ENCODE data around the gene KLHL17.

The KLHL17 gene

DNA sequence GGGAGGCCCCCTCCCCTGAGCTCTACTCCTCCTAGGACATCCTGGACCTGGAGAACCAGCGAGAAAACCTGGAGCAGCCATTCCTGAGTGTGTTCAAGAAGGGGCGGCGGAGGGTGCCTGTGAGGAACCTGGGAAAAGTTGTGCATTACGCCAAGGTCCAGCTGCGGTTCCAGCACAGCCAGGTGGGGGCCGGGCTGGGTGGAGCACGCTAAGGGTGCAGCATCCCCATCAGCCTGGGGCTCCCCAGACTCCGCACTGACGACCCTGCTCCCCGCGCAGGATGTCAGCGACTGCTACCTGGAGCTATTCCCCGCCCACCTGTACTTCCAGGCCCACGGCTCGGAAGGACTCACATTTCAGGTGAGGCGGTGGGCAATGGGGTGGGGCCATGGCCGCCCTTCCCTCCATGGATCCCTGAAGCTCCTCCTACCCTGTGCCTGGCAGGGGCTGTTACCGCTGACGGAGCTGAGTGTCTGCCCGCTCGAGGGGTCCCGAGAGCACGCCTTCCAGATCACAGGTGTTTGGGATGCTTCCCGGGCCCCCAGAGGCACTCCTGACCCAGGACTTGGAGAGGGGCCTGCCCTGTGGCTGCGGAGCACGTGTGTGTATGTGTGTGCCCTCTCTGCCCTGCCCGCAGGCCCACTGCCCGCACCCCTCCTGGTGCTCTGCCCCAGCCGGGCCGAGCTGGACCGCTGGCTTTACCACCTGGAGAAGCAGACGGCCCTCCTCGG, 10.0 kb downstream of the KLHL17 start:
- peaks cover 0 to 21% (median 17%) of the 10 kb centered on the region in 4 experiments for H3K4me1 ChIP-seq (ENCODE audit: control extremely low read depth in 1 of 4, control insufficient read depth in 4 of 4, insufficient read depth in 4 of 4, low read length in 3 of 4)

DNA sequence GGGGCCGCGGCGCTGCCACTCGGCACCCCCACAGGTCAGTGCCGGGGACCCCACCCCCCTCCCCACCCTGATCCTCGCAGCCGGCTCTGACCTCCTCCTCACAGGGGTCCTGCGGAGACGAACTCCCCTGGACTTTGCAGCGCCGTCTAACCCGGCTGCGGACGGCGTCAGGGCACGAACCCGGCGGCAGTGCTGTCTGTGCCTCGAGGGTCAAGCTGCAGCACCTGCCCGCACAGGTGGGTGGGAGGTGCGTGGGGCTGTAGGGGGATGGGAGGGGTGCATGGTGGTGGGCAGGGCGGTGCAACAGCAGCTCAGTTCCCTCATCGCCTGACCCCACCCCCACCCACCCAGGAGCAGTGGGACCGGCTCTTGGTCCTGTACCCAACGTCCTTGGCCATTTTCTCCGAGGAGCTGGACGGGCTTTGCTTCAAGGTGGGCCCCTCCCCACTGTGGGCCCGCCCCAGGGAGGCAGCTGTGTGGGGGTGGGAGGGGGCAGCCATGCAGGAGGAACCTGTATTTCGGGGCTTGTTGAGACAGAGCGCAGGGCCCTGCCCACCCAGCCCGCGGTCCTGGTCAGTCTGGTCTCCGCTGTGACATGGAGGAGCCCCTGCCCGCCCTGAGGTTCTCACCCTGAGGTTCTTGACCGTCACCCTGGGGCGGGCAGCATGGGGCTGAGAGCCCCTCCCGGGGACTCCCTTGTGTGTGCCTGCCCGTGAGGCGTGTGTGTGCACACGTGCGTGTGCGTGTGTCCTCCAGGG, 10.8 kb downstream of the KLHL17 start:
- DNase-seq = no peak
- no peaks in the 10 kb centered on the region for H3K36me3 ChIP-seq (ENCODE audit: control insufficient read depth in 4 of 4, insufficient read depth in 4 of 4, low read length in 3 of 4)
- POLR2A ChIA-PET = no interaction called here

More for the DNA sequence above, 10.0 kb downstream of the KLHL17 start:
- ChIA-PET POLR2A (no interaction called here), CTCF (interaction anchor here (0.5 kb wide), 1 partner anchor 23 kb away, joined by 3 read pairs; no protein-coding TSS in a partner anchor)
- H3K9me3 ChIP-seq (ENCODE audit: control extremely low read depth in 1 of 5, control insufficient read depth in 4 of 5, insufficient read depth in 2 of 5, low read depth in 1 of 5, low read length in 4 of 5) = peaks cover 0 to 2% (median 0%) of the 10 kb centered on the region in 5 experiments
- no peaks in the 10 kb centered on the region for H3K36me3 ChIP-seq (ENCODE audit: control insufficient read depth in 4 of 4, insufficient read depth in 4 of 4, low read length in 3 of 4)
- H3K4me3 ChIP-seq (ENCODE audit: control insufficient read depth in 1 of 7, extremely low read depth in 1 of 7, insufficient read depth in 4 of 7, low read depth in 2 of 7, low read length in 6 of 7) = no peak overlapping the region
- DNase-seq = no peak
- H3K27ac ChIP-seq (ENCODE audit: insufficient read depth in 1 of 2, low read depth in 1 of 2, low read length in 2 of 2, poor library complexity in 1 of 2, severe bottlenecking in 2 of 2) = no peak overlapping the region
- H3K27me3 ChIP-seq (replicated peaks in 2 of 5; ENCODE audit: control insufficient read depth in 4 of 5, insufficient read depth in 5 of 5, low read length in 4 of 5) = peaks cover 0 to 91% (median 19%) of the 10 kb centered on the region in 5 experiments
- 31% methylated on average over 26 of the region's 33 CpGs for WGBS (ENCODE audit: insufficient coverage)

DNA sequence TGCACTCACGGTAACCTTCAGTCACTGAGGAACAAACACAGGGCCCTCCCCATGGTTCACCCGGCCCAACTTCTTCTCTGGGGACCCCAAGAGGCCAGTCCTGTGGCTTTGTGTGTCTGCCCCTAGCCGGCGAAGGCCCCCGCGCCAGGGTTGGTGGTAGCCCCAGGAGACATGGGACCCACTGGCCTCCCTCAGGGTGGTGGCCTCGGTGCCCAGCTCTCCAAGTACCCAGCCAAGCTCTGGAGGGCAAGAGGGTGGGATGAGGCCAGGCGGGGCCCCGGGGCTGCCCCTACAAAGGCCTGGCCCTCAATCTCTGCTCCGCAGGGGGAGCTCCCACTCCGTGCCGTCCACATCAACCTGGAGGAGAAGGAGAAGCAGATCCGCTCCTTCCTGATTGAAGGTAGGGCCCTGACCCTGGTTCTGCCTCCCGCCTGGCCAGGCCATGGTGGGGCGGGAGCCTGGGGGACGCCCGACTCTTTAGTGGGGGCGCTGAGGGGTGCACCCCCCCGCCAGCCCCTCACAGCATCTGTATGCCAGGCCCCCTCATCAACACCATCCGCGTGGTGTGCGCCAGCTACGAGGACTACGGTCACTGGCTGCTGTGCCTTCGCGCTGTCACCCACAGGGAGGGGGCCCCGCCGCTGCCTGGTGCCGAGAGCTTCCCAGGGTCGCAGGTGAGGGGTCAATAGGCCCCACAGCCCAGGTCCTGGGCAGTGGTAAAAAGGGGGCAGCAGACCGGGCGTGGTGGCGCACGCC, 11.5 kb downstream of the KLHL17 start:
- peaks cover 0 to 82% (median 15%) of the 10 kb centered on the region in 5 experiments for H3K27me3 ChIP-seq (replicated peaks in 2 of 5; ENCODE audit: control insufficient read depth in 4 of 5, insufficient read depth in 5 of 5, low read length in 4 of 5)
- H3K4me3 ChIP-seq (ENCODE audit: control insufficient read depth in 1 of 7, extremely low read depth in 1 of 7, insufficient read depth in 4 of 7, low read depth in 2 of 7, low read length in 6 of 7) = no peak overlapping the region
- ChIA-PET CTCF (no interaction called here), POLR2A (no interaction called here)
- peaks cover 0 to 2% (median 0%) of the 10 kb centered on the region in 5 experiments for H3K9me3 ChIP-seq (ENCODE audit: control extremely low read depth in 1 of 5, control insufficient read depth in 4 of 5, insufficient read depth in 2 of 5, low read depth in 1 of 5, low read length in 4 of 5)
- 92% methylated on average over 23 of the region's 34 CpGs for WGBS (ENCODE audit: insufficient coverage)
- peaks cover 0 to 14% (median 12%) of the 10 kb centered on the region in 4 experiments for H3K4me1 ChIP-seq (ENCODE audit: control extremely low read depth in 1 of 4, control insufficient read depth in 4 of 4, insufficient read depth in 4 of 4, low read length in 3 of 4)
- no peak for DNase-seq
- H3K27ac ChIP-seq (ENCODE audit: insufficient read depth in 1 of 2, low read depth in 1 of 2, low read length in 2 of 2, poor library complexity in 1 of 2, severe bottlenecking in 2 of 2) = no peak overlapping the region
- no peaks in the 10 kb centered on the region for H3K36me3 ChIP-seq (ENCODE audit: control insufficient read depth in 4 of 4, insufficient read depth in 4 of 4, low read length in 3 of 4)

More for the DNA sequence above, 10.8 kb downstream of the KLHL17 start:
- 51% methylated on average over 30 of the region's 42 CpGs for WGBS (ENCODE audit: insufficient coverage)
- Histone ChIP-seq H3K4me3 (ENCODE audit: control insufficient read depth in 1 of 7, extremely low read depth in 1 of 7, insufficient read depth in 4 of 7, low read depth in 2 of 7, low read length in 6 of 7) (no peak overlapping the region), H3K27me3 (replicated peaks in 2 of 5; ENCODE audit: control insufficient read depth in 4 of 5, insufficient read depth in 5 of 5, low read length in 4 of 5) (peaks cover 0 to 89% (median 17%) of the 10 kb centered on the region in 5 experiments), H3K27ac (ENCODE audit: insufficient read depth in 1 of 2, low read depth in 1 of 2, low read length in 2 of 2, poor library complexity in 1 of 2, severe bottlenecking in 2 of 2) (no peak overlapping the region), H3K9me3 (ENCODE audit: control extremely low read depth in 1 of 5, control insufficient read depth in 4 of 5, insufficient read depth in 2 of 5, low read depth in 1 of 5, low read length in 4 of 5) (peaks cover 0 to 2% (median 0%) of the 10 kb centered on the region in 5 experiments), H3K4me1 (ENCODE audit: control extremely low read depth in 1 of 4, control insufficient read depth in 4 of 4, insufficient read depth in 4 of 4, low read length in 3 of 4) (peaks cover 0 to 18% (median 16%) of the 10 kb centered on the region in 4 experiments)
- CTCF ChIA-PET = no interaction called here

DNA sequence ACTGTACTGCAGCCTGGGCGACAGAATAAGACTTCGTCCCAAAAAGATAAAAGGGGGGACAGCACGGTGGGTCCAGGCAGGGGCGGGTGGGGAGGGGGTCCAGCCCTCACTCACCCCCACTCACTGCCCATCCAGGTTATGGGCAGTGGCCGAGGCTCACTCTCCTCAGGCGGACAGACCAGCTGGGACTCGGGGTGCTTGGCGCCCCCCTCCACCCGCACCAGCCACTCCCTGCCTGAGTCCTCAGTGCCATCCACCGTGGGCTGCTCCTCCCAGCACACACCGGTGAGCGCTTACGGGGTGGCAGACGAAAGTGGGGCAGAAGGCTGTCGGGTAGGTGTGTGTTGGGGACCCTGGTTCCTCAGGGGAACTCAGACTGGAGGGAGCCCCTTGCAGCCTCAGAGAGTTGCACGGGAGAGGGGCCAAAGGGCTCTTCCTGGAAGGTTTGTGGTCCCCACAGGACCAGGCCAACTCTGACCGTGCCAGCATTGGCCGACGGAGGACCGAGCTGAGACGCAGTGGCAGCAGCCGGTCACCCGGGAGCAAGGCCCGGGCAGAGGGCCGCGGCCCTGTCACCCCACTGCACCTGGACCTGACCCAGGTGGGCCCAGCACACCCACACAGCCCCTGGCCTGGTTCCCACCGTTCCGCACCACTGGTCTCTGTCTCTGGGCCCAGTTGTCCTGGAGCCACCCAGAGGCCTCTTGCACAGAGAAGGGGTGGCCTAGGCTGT, 12.5 kb downstream of the KLHL17 start:
- CTCF ChIA-PET = interaction anchor here (1.2 kb wide), 1 partner anchor 11 kb away, joined by 4 read pairs; no protein-coding TSS in a partner anchor
- Histone ChIP-seq H3K4me1 (ENCODE audit: control extremely low read depth in 1 of 4, control insufficient read depth in 4 of 4, insufficient read depth in 4 of 4, low read length in 3 of 4) (peaks cover 0 to 8% (median 7%) of the 10 kb centered on the region in 4 experiments), H3K27ac (ENCODE audit: insufficient read depth in 1 of 2, low read depth in 1 of 2, low read length in 2 of 2, poor library complexity in 1 of 2, severe bottlenecking in 2 of 2) (no peak overlapping the region), H3K9me3 (ENCODE audit: control extremely low read depth in 1 of 5, control insufficient read depth in 4 of 5, insufficient read depth in 2 of 5, low read depth in 1 of 5, low read length in 4 of 5) (peaks cover 0 to 2% (median 0%) of the 10 kb centered on the region in 5 experiments), H3K4me3 (ENCODE audit: control insufficient read depth in 1 of 7, extremely low read depth in 1 of 7, insufficient read depth in 4 of 7, low read depth in 2 of 7, low read length in 6 of 7) (no peak overlapping the region), H3K36me3 (ENCODE audit: control insufficient read depth in 4 of 4, insufficient read depth in 4 of 4, low read length in 3 of 4) (no peaks in the 10 kb centered on the region), H3K27me3 (replicated peaks in 2 of 5; ENCODE audit: control insufficient read depth in 4 of 5, insufficient read depth in 5 of 5, low read length in 4 of 5) (peaks cover 0 to 72% (median 12%) of the 10 kb centered on the region in 5 experiments)
- DNase-seq = no peak
- POLR2A ChIA-PET = no interaction called here
- WGBS (ENCODE audit: insufficient coverage) = 93% methylated on average over 18 of the region's 28 CpGs

DNA sequence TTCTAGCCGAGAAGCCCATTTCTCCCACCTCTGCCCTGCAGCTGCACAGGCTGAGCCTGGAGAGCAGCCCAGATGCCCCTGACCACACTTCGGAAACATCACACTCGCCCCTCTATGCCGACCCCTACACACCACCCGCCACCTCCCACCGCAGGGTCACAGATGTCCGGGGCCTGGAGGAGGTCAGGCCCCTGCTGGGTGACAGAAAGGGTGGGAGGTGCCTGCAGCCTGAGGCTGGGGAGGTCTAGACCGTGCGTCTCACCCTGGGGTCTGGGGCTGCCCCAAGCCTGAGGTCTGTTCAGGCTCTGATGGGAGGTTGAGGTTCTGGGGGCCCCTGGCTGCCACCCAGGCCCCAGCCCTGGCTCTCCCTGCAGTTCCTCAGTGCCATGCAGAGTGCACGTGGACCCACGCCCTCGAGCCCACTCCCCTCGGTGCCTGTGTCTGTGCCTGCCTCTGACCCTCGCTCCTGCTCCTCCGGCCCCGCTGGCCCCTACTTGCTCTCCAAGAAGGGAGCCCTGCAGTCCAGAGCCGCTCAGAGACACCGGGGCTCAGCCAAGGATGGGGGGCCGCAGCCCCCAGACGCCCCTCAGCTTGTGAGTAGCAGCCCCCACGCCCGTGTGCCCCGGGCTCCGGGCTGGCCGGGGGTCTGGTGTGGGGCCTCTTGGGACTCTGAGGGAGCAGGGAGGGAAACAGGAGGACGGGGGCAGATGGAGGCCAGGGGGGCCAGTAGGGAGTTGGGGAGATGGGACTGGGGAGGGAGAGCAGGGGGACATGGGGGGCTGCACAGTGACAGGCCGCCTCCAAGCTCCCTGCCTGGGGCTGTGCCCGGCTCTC, 13.3 kb downstream of the KLHL17 start:
- no peak for DNase-seq
- H3K27me3 ChIP-seq (replicated peaks in 2 of 5; ENCODE audit: control insufficient read depth in 4 of 5, insufficient read depth in 5 of 5, low read length in 4 of 5) = peaks cover 0 to 64% (median 8%) of the 10 kb centered on the region in 5 experiments
- 90% methylated on average over 26 of the region's 28 CpGs for WGBS (ENCODE audit: insufficient coverage)
- H3K27ac ChIP-seq (ENCODE audit: insufficient read depth in 1 of 2, low read depth in 1 of 2, low read length in 2 of 2, poor library complexity in 1 of 2, severe bottlenecking in 2 of 2) = no peak overlapping the region
- H3K4me3 ChIP-seq (ENCODE audit: control insufficient read depth in 1 of 7, extremely low read depth in 1 of 7, insufficient read depth in 4 of 7, low read depth in 2 of 7, low read length in 6 of 7) = no peak overlapping the region
- ChIA-PET POLR2A (no interaction called here), CTCF (interaction anchor here (1.0 to 3.1 kb wide), 3 partner anchors 10 to 35 kb away, joined by 3 to 12 read pairs (median 4); no protein-coding TSS in a partner anchor)
- H3K4me1 ChIP-seq (ENCODE audit: control extremely low read depth in 1 of 4, control insufficient read depth in 4 of 4, insufficient read depth in 4 of 4, low read length in 3 of 4) = peaks cover 0 to 8% (median 7%) of the 10 kb centered on the region in 4 experiments
- H3K36me3 ChIP-seq (ENCODE audit: control insufficient read depth in 4 of 4, insufficient read depth in 4 of 4, low read length in 3 of 4) = no peaks in the 10 kb centered on the region
- H3K9me3 ChIP-seq (ENCODE audit: control extremely low read depth in 1 of 5, control insufficient read depth in 4 of 5, insufficient read depth in 2 of 5, low read depth in 1 of 5, low read length in 4 of 5) = peaks cover 0 to 2% (median 0%) of the 10 kb centered on the region in 5 experiments

DNA sequence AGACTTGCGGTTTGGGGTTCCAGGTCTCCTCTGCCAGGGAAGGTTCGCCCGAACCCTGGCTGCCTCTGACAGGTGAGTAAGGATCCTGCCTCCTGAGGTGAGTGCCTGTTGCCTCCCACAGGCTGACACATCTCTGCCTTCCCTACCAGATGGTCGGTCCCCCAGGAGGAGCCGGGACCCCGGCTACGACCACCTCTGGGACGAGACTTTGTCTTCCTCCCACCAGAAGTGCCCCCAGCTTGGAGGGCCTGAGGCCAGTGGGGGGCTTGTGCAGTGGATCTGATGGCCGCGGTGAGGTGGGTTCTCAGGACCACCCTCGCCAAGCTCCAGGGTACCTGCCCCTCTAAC, 13.9 kb downstream of the KLHL17 start:
- no peak overlapping the region for H3K27ac ChIP-seq (ENCODE audit: insufficient read depth in 1 of 2, low read depth in 1 of 2, low read length in 2 of 2, poor library complexity in 1 of 2, severe bottlenecking in 2 of 2)
- ChIA-PET POLR2A (no interaction called here), CTCF (interaction anchor here (1.0 to 3.1 kb wide), 3 partner anchors 10 to 36 kb away, joined by 3 to 12 read pairs (median 4); no protein-coding TSS in a partner anchor)
- no peaks in the 10 kb centered on the region for H3K36me3 ChIP-seq (ENCODE audit: control insufficient read depth in 4 of 4, insufficient read depth in 4 of 4, low read length in 3 of 4)
- H3K9me3 ChIP-seq (ENCODE audit: control extremely low read depth in 1 of 5, control insufficient read depth in 4 of 5, insufficient read depth in 2 of 5, low read depth in 1 of 5, low read length in 4 of 5) = peaks cover 0 to 2% (median 0%) of the 10 kb centered on the region in 5 experiments
- 94% methylated on average over 10 of the region's 11 CpGs for WGBS (ENCODE audit: insufficient coverage)
- H3K4me3 ChIP-seq (ENCODE audit: control insufficient read depth in 1 of 7, extremely low read depth in 1 of 7, insufficient read depth in 4 of 7, low read depth in 2 of 7, low read length in 6 of 7) = no peak overlapping the region
- peaks cover 0 to 58% (median 8%) of the 10 kb centered on the region in 5 experiments for H3K27me3 ChIP-seq (replicated peaks in 2 of 5; ENCODE audit: control insufficient read depth in 4 of 5, insufficient read depth in 5 of 5, low read length in 4 of 5)
- no peak for DNase-seq
- peaks cover 0 to 8% (median 7%) of the 10 kb centered on the region in 4 experiments for H3K4me1 ChIP-seq (ENCODE audit: control extremely low read depth in 1 of 4, control insufficient read depth in 4 of 4, insufficient read depth in 4 of 4, low read length in 3 of 4)

Data from common myeloid progenitor, CD34-positive (primary cell).